DMS114 treated with DMSO at 0.1 percent for 48 hours (cell line): ENCODE results near the gene PRRC1.
"Not testable (repeated sequence)": the region's sequence is repeated elsewhere in the genome, so short reads cannot be mapped to it uniquely, and the experiment has no call there.

Experiments used
- DNase-seq: peaks from one replicate; lab custom pipeline; 2025; ENCODE audit not compliant: unreplicated experiment; lab: John Stamatoyannopoulos, UW

PRRC1 gene

GRCh38 chr5:127545249-127545648 lies 27.8 kb downstream of the PRRC1 start:
- not testable (repeated sequence) for DNase-seq

- no peak for DNase-seq
These were observed 32.1 kb downstream of the PRRC1 start for GRCh38 chr5:127549551-127549950.

- DNase-seq, result no peak
These were observed 33.4 kb downstream of the PRRC1 start for GRCh38 chr5:127550652-127551409.

GRCh38 chr5:127551410-127552041 lies 34.1 kb downstream of the PRRC1 start:
- no peak for DNase-seq

- no peak for DNase-seq
These were observed 38.4 kb downstream of the PRRC1 start for GRCh38 chr5:127555826-127556225.

GRCh38 chr5:127556609-127557334 lies 39.3 kb downstream of the PRRC1 start:
- no peak for DNase-seq

- DNase-seq, result no peak
These were observed 40.8 kb downstream of the PRRC1 start for GRCh38 chr5:127558273-127558672.

- no peak for DNase-seq
These were observed 43.8 kb downstream of the PRRC1 start for GRCh38 chr5:127561254-127561653.

- no peak for DNase-seq
These were observed 44.8 kb downstream of the PRRC1 start for GRCh38 chr5:127562252-127562651.

- no peak for DNase-seq
These were observed 45.7 kb downstream of the PRRC1 start for GRCh38 chr5:127563136-127563535.

- peak; percentile 53 for DNase-seq
These were observed 46.7 kb downstream of the PRRC1 start for GRCh38 chr5:127564002-127564769.

GRCh38 chr5:127565586-127566270 lies 48.3 kb downstream of the PRRC1 start:
- no peak for DNase-seq

- no peak for DNase-seq
These were observed 49.8 kb downstream of the PRRC1 start for GRCh38 chr5:127567026-127567768.

GRCh38 chr5:127568166-127568565 lies 50.7 kb downstream of the PRRC1 start:
- no peak for DNase-seq

GRCh38 chr5:127569471-127569870 lies 52.0 kb downstream of the PRRC1 start:
- not testable (repeated sequence) for DNase-seq

- no peak for DNase-seq
These were observed 54.1 kb downstream of the PRRC1 start for GRCh38 chr5:127571314-127572131.

GRCh38 chr5:127572930-127573329 lies 55.5 kb downstream of the PRRC1 start:
- peak; percentile 23 for DNase-seq

GRCh38 chr5:127574852-127575679 lies 57.6 kb downstream of the PRRC1 start:
- no peak for DNase-seq
